ENCODE measurements around the gene FUS. TPM values are rescaled to one million over a fixed set of nuclear protein-coding genes. Genes with fewer than 3 reads are reported as not detected.

FUS gene
- polyA plus RNA-seq, 3 donors from 2014 or later = 73.4 to 169 (median 87.4) TPM

- no peaks in the 10 kb centered on the region for H3K36me3 Mint-ChIP-seq
- H3K27ac Mint-ChIP-seq = no peak overlapping the region
- peaks cover 0 to 3% (median 2%) of the 10 kb centered on the region in 3 donors for H3K27me3 Mint-ChIP-seq (ENCODE audit: low read depth in 3 of 3)
- H3K4me1 Mint-ChIP-seq = peaks cover 11% of the 10 kb centered on the region in 2 donors
- no peak overlapping the region for H3K4me3 Mint-ChIP-seq
- no peaks in the 10 kb centered on the region for H3K9me3 Mint-ChIP-seq
- DNase-seq = no peak
Observed at GRCh38 chr16:31206776-31207175, 26.8 kb downstream of the FUS start.

- no peaks in the 10 kb centered on the region for H3K36me3 Mint-ChIP-seq
- H3K27me3 Mint-ChIP-seq (ENCODE audit: low read depth in 3 of 3) = peaks cover 11 to 21% (median 14%) of the 10 kb centered on the region in 3 donors
- no peak overlapping the region for H3K27ac Mint-ChIP-seq
Observed at GRCh38 chr16:31213342-31213741, 33.4 kb downstream of the FUS start.

GRCh38 chr16:31213877-31214707 is 34.2 kb downstream of the FUS start, which contains the start of gene TRIM72:
Gene TRIM72, plus strand, starts transcription at chr16:31214119. Its CDS starts 620 bp downstream, at chr16:31214739.
- peak within 1 kb of the TSS; percentile 74 to 89 (median 82) for H3K4me3 Mint-ChIP-seq
- no peaks in the 10 kb centered on the region for H3K36me3 Mint-ChIP-seq
- peaks cover 11 to 21% (median 14%) of the 10 kb centered on the region in 3 donors for H3K27me3 Mint-ChIP-seq (ENCODE audit: low read depth in 3 of 3)
- peaks cover 17 to 23% of the 10 kb centered on the region in 2 donors for H3K4me1 Mint-ChIP-seq
- H3K27ac Mint-ChIP-seq = no peak within 1 kb of the TSS
- DNase-seq = no peak
- no peaks in the 10 kb centered on the region for H3K9me3 Mint-ChIP-seq

More at GRCh38 chr16:31213342-31213741, 33.4 kb downstream of the FUS start:
- H3K4me1 Mint-ChIP-seq = peaks cover 17 to 23% of the 10 kb centered on the region in 2 donors
- no peak for DNase-seq
- H3K4me3 Mint-ChIP-seq = peak overlapping the region in 1 of 5 donors; percentile 52
- no peaks in the 10 kb centered on the region for H3K9me3 Mint-ChIP-seq

GRCh38 chr16:31214708-31215286 is 34.9 kb downstream of the FUS start:
- H3K4me1 Mint-ChIP-seq = peaks cover 17 to 23% of the 10 kb centered on the region in 2 donors
- peaks cover 11 to 21% (median 14%) of the 10 kb centered on the region in 3 donors for H3K27me3 Mint-ChIP-seq (ENCODE audit: low read depth in 3 of 3)
- no peak overlapping the region for H3K27ac Mint-ChIP-seq
- no peaks in the 10 kb centered on the region for H3K36me3 Mint-ChIP-seq
- H3K9me3 Mint-ChIP-seq = no peaks in the 10 kb centered on the region
- DNase-seq = no peak
- H3K4me3 Mint-ChIP-seq = peak overlapping the region; percentile 74 to 89 (median 82)

- DNase-seq = no peak
- Mint-ChIP-seq H3K27ac (peak overlapping the region in 1 of 6 donors; percentile 40), H3K9me3 (no peaks in the 10 kb centered on the region), H3K36me3 (no peaks in the 10 kb centered on the region), H3K27me3 (ENCODE audit: low read depth in 3 of 3) (peaks cover 11 to 21% (median 14%) of the 10 kb centered on the region in 3 donors), H3K4me3 (peak overlapping the region; percentile 82 to 91 (median 88)), H3K4me1 (peaks cover 17 to 23% of the 10 kb centered on the region in 2 donors)
Observed at GRCh38 chr16:31215287-31216162, 35.6 kb downstream of the FUS start.

GRCh38 chr16:31216422-31217135 is 36.6 kb downstream of the FUS start, which contains the start of gene PYDC1:
Gene PYDC1, minus strand, starts transcription at chr16:31217135. Its CDS starts 107 bp downstream, at chr16:31217028.
- H3K9me3 Mint-ChIP-seq = no peaks in the 10 kb centered on the region
- H3K4me1 Mint-ChIP-seq = peaks cover 17 to 23% of the 10 kb centered on the region in 2 donors
- H3K27ac Mint-ChIP-seq = peak within 1 kb of the TSS in 1 of 6 donors; percentile 35
- H3K36me3 Mint-ChIP-seq = no peaks in the 10 kb centered on the region
- H3K27me3 Mint-ChIP-seq (ENCODE audit: low read depth in 3 of 3) = peaks cover 11 to 19% (median 17%) of the 10 kb centered on the region in 3 donors
- peak in 2 of 3 donors; percentile 20 to 30 for DNase-seq
- H3K4me3 Mint-ChIP-seq = peak within 1 kb of the TSS; percentile 82 to 91 (median 88)

- Mint-ChIP-seq H3K9me3 (no peaks in the 10 kb centered on the region), H3K4me1 (peaks cover 17 to 23% of the 10 kb centered on the region in 2 donors), H3K4me3 (peak overlapping the region; percentile 65 to 91 (median 88)), H3K36me3 (no peaks in the 10 kb centered on the region), H3K27ac (no peak overlapping the region), H3K27me3 (ENCODE audit: low read depth in 3 of 3) (peaks cover 14 to 17% (median 17%) of the 10 kb centered on the region in 3 donors)
- no peak for DNase-seq
Observed at GRCh38 chr16:31217136-31217530, 37.2 kb downstream of the FUS start.

GRCh38 chr16:31219154-31219741 is 39.3 kb downstream of the FUS start:
- Mint-ChIP-seq H3K27me3 (ENCODE audit: low read depth in 3 of 3) (peaks cover 14 to 17% (median 15%) of the 10 kb centered on the region in 3 donors), H3K27ac (no peak overlapping the region), H3K4me3 (no peak overlapping the region), H3K9me3 (no peaks in the 10 kb centered on the region), H3K36me3 (no peaks in the 10 kb centered on the region), H3K4me1 (peaks cover 17 to 23% of the 10 kb centered on the region in 2 donors)
- no peak for DNase-seq

- H3K36me3 Mint-ChIP-seq = no peaks in the 10 kb centered on the region
- peaks cover 8 to 11% (median 11%) of the 10 kb centered on the region in 3 donors for H3K27me3 Mint-ChIP-seq (ENCODE audit: low read depth in 3 of 3)
Observed at GRCh38 chr16:31221357-31222160, 41.6 kb downstream of the FUS start.

GRCh38 chr16:31223044-31223443 is 43.1 kb downstream of the FUS start:
- no peaks in the 10 kb centered on the region for H3K9me3 Mint-ChIP-seq
- no peaks in the 10 kb centered on the region for H3K4me1 Mint-ChIP-seq
- H3K36me3 Mint-ChIP-seq = no peaks in the 10 kb centered on the region
- peaks cover 2 to 4% (median 2%) of the 10 kb centered on the region in 3 donors for H3K27me3 Mint-ChIP-seq (ENCODE audit: low read depth in 3 of 3)
- no peak overlapping the region for H3K27ac Mint-ChIP-seq
- H3K4me3 Mint-ChIP-seq = no peak overlapping the region
- DNase-seq = no peak

More at GRCh38 chr16:31221357-31222160, 41.6 kb downstream of the FUS start:
- H3K27ac Mint-ChIP-seq = no peak overlapping the region
- H3K9me3 Mint-ChIP-seq = no peaks in the 10 kb centered on the region
- peaks cover 6% of the 10 kb centered on the region in 2 donors for H3K4me1 Mint-ChIP-seq
- no peak for DNase-seq
- H3K4me3 Mint-ChIP-seq = no peak overlapping the region

- DNase-seq = no peak
- Mint-ChIP-seq H3K27me3 (ENCODE audit: low read depth in 3 of 3) (peaks cover 0 to 4% (median 2%) of the 10 kb centered on the region in 3 donors), H3K36me3 (no peaks in the 10 kb centered on the region), H3K9me3 (no peaks in the 10 kb centered on the region), H3K4me1 (no peaks in the 10 kb centered on the region), H3K4me3 (no peak overlapping the region), H3K27ac (no peak overlapping the region)
Observed at GRCh38 chr16:31224092-31224955, 44.4 kb downstream of the FUS start.

All from immature natural killer cell (primary cell).